Measurements from ENCODE around the gene SIRPG.
"Not testable (repeated sequence)": the region's sequence is repeated elsewhere in the genome, so short reads cannot be mapped to it uniquely, and the experiment has no call there.

SIRPG gene

DNA sequence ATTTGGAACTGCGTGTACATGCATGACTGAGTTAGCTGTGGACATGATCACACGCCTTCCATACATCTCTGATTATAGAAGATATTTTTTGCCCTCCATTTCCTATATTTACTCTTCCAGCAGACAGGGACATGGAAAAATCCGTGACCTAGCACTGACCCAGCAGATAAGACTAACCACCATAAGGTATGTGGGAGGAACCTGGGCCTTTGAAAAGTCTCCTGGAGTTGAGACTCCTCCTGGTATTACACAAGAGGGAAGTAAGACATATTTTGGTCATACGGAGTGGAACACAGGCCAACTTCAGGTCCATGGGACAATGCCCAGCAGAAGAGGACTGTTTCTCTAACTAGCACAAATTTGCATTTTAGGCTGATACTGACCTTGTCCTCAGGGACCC is 24.0 kb downstream of the SIRPG start:
- FAIRE-seq, result no peak

GRCh38 chr20:1632178-1632577 is 25.4 kb downstream of the SIRPG start:
- no peak for FAIRE-seq

DNA sequence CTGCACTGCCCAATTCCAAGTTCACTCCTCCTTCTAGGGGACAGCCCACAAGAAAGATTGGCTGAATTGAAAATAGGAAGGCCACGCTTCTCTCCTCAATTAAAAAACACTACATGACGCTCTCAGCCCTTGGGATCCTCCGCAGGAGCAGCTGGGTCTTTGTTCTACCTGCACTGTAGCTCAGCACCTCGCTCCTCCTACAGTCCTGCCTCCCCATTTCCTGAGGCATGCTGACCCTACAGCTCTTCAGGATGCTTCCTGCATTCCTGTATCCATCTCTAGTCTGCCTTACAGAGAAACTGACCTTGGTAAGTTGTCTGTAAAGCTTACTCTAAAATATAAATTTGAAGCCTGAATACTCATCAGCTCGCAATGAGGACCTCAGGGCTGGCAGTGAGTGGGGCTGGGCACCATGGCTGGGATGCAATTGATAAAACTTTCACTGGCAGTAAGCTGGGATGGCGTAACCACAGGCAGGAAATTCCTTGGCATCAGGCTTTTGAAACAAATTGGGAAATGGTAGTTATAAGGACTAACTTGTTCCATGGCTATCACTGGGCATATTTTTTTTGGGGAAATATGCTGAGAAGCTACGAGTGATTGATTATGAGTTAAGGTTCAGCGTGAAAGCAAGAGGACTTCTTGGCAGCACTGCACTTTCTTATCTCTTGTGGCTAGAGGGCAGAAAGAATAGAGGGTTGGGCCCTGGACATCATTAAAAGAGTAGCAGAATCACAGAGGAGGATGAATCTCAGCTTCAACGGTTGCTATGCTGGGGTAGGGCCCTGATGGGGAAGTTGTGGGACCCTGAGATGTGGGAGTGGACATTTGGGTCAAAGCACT is 26.0 kb downstream of the SIRPG start:
- no peak for FAIRE-seq

DNA sequence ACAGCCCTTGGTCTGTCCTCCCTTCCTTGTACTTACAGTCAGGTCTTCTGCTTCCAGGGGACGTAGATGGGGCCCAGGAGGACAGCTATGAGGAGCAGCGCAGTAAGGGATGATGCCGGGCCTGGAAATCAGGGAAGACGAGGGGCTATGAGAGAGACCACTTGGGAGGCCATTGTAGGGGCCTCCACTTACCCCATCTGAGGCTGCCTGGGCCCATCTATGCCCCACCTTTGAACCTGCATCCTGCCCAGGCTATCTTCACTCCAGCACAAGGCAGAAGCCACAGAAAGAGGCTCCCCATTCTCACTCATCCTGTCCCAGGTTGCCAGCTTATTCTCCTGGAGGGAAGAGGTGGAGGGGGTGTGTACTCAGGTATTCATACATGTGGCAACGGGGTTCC is 27.4 kb downstream of the SIRPG start:
- FAIRE-seq, result no peak

DNA sequence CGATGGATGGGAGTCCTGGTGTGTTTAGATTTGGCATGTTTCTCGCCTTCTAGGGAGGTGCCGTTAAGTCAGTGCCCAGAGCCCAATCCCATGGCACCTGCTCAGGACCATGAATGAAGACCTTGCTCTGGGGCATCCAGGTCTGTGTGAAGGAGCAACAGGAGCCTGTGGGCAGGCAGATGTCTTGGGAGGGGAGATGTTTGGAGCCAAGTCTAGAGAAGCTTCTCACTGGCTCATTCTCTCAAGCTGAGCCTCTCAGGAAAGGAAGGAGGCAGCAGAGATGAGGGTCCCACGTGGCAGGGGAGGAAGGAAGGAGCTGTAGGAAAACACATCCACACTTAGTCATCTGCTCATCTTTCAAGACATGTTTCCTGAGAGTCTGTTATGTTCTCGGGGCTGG is 28.3 kb downstream of the SIRPG start:
- FAIRE-seq, result no peak

DNA sequence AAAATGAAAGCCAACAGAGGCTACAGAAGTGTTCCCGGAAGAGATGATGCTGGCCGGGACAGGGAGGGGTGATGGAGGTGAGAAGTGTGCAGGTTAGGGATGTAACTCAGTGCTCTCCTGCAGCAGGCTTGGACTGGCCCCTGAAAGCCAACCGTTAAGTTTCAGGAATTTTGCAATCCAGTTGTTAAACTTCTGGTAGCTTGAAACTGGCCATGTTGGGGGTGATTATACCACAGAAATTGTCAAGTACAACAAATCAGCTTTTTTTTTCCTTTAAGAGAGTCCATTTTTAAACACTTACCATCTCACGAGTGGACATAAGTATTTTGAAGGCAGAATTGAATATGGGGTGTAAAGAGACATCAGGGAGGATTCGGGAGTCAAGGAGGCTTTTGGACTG is 29.0 kb downstream of the SIRPG start:
- no peak for FAIRE-seq

DNA sequence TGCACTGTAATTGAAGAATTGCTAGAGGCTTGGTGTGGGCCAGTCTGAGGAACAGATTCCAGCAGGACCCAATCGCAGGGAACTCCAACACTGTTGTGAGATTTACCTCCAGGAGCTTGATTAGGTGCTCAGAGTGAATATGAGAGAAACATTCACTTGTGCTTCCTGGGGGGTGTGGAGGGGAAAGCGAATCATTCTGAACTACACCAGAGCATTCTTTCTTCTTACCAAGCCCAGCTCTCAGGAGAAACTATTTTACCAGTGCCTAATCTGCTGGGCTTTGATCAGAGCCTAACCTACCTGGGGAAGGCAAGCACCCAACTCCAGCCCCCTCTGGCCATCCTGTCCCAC is 30.4 kb downstream of the SIRPG start:
- FAIRE-seq, result no peak

GRCh38 chr20:1626528-1627199 is 30.9 kb downstream of the SIRPG start:
- no peak for FAIRE-seq

DNA sequence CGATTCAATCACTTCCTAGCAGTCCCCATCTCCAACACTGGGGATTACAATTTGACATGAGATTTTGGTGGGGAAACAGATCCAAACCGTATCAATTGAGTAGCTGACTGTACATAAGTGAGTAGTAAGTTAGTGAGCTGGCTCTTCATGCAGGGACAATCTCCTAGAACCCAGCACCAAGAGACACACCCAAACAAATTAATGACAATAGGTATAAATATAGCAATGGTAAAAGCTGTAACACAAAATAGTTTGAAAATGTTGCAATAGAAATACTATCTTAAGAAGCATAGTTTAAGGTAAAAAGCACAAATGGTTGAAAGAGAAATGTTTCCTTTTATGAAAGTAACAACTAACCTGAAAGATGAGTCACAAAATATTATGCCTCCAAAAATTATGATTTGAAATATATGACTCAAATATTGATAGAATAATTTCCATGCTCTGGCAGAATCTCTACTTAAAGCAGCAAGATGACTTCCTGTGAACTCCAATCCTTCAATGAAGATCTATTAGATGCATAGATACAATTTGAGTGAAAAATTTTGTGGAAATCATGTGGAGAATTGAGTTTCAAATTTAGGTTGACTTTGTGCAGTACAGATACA is 32.4 kb downstream of the SIRPG start:
- FAIRE-seq, result no peak

GRCh38 chr20:1623501-1624205 is 33.9 kb downstream of the SIRPG start:
- FAIRE-seq, result no peak

- no peak for FAIRE-seq
Observed at GRCh38 chr20:1622450-1622849, 35.1 kb downstream of the SIRPG start.

DNA sequence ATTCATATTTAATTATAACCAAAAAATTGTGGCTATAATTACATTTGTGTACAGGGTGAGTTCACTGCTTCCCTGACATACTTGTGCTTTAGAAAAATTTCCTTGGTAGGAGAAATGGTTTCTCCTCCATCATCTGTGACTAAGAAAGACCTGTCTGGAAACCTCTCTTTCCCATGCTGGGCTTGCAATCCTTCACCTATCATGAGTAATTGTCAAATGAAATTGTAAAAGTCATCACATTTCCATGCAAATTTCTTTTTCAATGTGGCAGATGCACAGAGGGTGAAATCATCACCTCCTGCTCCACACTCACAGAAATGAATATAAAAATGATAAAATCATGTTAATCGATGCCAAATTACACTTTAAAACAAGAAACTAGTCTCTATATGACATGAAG is 36.3 kb downstream of the SIRPG start:
- no peak for FAIRE-seq

DNA sequence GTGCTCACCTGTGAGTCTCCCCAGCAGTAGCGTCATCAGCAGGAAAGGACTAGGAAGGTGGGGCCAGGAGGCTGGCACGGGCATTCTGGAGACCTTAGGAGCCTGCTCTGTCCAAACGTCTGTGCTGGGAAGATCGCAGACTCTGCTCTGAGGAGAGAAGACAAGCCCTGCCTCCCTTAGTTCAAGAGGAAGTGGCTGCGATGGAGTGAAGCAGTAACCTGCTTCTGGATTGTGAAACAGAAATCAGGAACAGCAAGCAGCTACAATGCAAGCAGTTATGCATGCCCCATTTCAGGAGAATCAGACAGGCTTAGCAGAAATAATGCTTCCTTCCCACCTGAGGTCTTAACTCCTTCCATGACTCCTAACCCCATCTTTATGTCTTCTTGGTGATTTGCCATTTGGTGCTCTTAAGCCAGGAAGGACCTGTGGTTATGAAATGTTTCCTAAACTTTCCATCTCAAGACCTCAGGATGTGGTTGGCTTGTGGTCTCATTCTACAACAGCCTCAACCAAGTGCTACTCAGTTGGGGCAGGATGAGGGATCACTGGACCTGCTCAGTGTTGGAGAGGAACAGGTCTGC is 37.6 kb downstream of the SIRPG start, which contains the start of gene SIRPB1:
SIRPB1 (minus strand) TSS at position 149 of the 584 bp plus-strand sequence; CDS start at position 84, 65 bp downstream.
- no peak for FAIRE-seq

- FAIRE-seq, result no peak
Observed at GRCh38 chr20:1618954-1619540, 38.5 kb downstream of the SIRPG start.

GRCh38 chr20:1618479-1618878 is 39.1 kb downstream of the SIRPG start:
- FAIRE-seq, result no peak

DNA sequence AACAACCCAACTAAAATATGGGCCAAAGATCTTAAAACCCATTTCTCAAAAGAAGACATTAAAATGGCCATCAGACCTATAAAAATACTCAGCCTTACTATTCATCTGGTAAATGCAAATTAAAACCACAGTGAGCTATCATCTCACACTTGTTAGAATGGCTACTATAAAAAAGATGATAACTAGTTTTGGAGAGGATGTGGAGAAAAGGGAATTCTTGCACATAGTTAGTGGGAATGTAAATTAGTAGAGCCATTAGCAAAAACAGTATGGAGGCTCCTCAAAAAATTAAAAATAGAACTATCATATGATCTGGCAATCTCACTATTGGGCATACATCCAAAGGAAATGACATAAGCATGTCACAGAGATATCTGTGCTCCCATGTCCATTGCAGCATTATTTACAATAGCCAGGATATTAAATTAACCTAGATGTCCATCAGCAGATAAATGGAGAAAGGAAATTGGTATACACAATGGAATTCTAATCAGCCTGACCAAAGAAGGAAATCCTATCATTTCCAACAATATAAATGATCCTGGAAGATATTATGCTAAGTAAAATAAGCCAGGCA is 40.6 kb downstream of the SIRPG start:
- FAIRE-seq, result no peak

GRCh38 chr20:1610404-1610803 is 47.2 kb downstream of the SIRPG start:
- FAIRE-seq, result not testable (repeated sequence)

DNA sequence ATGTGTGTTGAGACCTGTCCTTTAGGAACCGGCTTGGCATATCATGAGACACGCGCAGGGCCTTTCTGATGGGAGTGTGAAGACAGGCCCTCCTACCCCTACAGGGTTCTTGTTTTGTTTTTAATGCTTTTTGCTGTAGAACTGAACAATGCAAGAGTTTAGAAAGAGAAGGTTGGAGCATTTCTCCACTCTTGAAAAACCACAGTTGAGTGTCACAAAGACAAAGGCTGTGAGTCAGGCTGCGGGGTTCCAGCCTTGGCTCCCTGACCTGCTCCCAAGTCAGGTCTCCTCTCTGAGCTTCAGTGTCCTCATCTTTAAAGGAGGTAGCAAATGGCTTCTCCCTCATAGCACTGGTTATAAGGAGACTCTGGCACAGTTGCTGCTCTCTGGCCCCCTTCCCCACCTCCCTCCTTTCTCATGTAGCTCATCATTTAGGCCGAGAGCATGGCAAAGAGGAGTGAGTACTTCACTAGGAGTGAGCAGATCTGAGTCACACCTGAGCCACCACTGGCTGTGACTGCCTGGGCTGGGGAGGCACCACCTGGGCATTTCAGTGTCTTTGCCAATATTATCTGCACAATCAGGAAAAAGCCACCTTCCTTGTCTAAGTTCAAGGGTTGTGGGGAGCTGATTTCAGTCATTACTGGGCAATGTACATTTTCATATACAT is 48.8 kb downstream of the SIRPG start:
- not testable (repeated sequence) for FAIRE-seq

DNA sequence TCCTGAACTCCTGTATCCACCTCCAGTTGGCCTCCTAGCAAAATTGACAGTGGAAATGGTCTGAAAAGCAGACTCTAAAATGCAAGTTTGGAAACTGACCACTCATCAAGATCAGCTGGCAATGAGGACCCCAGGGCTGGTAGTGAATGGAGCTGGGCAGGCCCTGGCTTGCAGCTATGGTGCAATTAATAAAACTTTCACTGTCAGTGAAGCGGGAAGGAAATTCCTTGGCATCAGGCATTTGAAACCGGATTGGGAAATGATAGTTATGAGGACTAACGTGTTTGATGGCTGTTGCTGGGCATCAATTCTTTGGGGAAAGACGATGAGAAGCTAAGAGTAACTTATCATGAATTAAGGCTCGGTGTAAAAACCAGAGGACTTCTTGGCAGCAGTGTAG is 56.8 kb downstream of the SIRPG start:
- no peak for FAIRE-seq

- FAIRE-seq, result no peak
Observed at GRCh38 chr20:1595333-1595732, 62.2 kb downstream of the SIRPG start.

All from A204.1 (cell line).